NCI-H187 treated with DMSO at 0.1 percent for 48 hours (cell line): ENCODE data around the gene F10.
"Not testable (repeated sequence)": the region's sequence is repeated elsewhere in the genome, so short reads cannot be mapped to it uniquely, and the experiment has no call there.

Experiments
- DNase-seq: peaks from one replicate; lab custom pipeline; 2025; lab: John Stamatoyannopoulos, UW

Gene F10

DNA sequence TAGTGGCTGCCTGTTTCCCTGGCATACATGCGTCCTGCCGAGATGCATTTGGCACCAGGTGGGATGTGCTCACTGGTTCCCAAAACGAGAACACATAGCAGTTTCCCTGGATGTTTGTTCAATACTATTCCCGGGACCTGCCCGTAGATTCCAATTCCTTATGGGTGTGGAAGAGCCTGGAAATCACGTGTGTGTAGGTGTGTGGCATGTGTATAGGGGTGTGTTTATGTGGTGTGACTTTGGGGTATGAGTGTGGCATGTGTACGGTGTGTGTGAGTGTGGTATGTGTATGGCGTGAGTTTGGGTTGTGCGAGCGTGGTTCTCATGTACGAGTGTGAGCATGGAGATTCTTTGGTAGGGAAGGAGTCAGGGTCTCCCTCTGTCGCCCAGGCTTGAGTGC lies 19.9 kb upstream of the F10 start:
- no peak for DNase-seq

DNA sequence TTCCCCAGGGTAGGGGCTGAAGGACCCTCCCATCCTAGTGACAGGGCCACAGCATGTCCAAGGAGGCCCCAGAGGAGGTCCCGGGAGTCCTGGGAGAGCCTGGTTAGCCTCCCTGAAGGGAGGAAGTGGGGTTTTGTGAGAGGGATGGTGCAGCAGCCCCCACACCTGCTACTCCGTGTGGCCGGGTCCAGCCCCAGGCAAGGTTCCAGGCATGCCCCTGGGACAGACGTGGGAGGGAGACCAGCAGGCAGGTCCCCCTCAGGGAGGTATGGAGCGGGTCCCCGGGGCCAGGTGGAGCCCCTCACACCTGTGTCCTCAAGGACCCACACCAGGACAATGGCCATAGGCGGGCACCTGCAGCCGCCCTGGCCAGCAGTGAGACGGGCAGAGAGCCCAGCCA lies 19.0 kb upstream of the F10 start:
- DNase-seq: no peak

DNA sequence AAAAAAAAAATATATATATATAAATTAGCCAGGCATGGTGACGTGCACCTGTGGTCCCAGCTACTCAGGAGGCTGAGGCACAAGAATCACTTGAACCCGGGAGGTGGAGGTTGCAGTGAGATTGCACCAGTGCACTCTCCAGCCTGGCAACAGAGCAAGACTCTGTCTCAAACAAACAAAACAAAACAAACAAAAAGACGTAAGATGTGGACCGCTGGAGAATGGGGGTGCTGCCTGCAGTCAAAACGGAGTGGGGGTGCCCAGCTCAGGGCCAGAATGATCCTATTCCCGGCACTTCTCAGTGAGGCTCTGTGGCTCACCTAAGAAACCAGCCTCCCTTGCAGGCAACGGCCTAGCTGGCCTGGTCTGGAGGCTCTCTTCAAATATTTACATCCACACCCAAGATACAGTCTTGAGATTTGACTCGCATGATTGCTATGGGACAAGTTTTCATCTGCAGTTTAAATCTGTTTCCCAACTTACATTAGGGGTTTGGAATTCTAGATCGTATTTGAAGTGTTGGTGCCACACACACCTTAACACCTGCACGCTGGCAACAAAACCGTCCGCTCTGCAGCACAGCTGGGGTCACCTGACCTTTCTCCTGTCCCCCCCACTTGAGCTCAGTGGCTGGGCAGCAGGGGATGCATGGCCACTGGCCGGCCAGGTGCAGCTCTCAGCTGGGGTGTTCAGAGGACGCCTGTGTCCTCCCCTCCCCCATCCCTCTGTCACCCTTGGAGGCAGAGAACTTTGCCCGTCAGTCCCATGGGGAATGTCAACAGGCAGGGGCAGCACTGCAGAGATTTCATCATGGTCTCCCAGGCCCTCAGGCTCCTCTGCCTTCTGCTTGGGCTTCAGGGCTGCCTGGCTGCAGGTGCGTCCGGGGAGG lies 17.3 kb upstream of the F10 start, which contains the start of gene F7:
Gene F7, plus strand, starts transcription at position 760 of the 889 bp plus-strand sequence. Its CDS starts 51 bp downstream, at position 811.
- DNase-seq: no peak

DNA sequence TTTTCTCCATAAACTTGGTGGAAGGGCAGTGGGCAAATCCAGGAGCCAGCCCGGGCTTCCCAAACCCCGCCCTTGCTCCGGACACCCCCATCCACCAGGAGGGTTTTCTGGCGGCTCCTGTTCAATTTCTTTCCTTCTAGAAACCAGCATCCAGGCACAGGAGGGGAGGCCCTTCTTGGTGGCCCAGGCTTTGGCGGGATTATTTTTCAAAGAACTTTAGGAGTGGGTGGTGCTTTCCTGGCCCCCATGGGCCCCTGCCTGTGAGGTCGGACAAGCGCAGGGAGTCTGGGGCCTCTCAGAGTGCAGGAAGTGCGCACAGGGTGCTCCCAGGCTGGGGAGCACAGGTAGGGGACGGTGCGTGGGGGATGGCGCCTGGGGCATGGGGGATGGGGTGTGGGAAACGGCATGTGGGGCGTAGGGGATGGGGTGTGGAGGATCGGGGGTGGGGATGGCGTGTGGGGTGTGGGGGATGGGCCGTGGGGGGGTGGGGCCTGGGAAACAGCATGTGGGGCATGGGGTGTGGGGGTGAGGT lies 16.6 kb upstream of the F10 start:
- DNase-seq: no peak

DNA sequence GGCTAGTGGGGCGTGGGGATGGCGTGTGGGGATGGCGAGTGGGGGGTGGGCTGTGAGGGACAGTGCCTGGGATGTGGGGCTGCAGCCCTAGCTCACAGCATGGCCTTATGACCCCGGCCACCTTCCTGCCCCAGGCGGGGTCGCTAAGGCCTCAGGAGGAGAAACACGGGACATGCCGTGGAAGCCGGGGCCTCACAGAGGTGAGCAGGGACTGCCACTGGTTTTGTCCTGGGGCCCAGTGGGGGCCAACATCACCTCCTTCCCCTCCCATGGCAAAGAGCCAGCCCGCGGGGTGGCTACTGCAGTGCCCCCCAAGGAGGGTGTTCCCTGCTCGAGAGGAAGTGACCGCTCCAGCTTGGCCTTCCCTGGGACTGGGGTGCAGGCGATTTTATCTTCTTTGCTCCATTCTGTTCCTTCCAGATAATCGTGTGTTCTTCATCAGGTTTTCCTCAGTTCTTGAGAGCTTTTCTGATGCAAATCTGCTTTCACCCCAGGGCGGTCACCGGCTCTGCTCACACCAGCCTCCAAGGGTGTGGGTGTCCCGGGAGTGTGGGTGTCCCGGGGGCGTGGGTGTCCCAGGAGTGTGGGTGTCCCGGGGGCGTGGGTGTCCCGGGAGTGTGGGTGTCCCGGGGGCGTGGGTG lies 15.8 kb upstream of the F10 start:
- no peak for DNase-seq

DNA sequence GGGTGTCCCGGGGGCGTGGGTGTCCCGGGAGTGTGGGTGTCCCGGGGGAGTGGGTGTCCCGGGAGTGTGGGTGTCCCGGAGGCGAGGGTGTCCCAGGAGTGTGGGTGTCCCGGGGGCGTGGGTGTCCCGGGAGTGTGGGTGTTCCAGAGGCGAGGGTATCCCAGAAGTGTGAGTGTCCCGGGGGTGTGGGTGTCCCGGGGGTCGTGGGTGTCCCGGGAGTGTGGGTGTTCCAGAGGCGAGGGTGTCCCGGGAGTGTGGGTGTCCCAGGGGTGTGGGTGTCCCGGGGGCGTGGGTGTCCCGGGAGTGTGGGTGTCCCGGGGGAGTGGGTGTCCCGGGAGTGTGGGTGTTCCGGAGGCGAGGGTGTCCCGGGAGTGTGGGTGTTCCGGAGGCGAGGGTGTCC lies 14.1 kb upstream of the F10 start:
- not testable (repeated sequence) for DNase-seq

DNA sequence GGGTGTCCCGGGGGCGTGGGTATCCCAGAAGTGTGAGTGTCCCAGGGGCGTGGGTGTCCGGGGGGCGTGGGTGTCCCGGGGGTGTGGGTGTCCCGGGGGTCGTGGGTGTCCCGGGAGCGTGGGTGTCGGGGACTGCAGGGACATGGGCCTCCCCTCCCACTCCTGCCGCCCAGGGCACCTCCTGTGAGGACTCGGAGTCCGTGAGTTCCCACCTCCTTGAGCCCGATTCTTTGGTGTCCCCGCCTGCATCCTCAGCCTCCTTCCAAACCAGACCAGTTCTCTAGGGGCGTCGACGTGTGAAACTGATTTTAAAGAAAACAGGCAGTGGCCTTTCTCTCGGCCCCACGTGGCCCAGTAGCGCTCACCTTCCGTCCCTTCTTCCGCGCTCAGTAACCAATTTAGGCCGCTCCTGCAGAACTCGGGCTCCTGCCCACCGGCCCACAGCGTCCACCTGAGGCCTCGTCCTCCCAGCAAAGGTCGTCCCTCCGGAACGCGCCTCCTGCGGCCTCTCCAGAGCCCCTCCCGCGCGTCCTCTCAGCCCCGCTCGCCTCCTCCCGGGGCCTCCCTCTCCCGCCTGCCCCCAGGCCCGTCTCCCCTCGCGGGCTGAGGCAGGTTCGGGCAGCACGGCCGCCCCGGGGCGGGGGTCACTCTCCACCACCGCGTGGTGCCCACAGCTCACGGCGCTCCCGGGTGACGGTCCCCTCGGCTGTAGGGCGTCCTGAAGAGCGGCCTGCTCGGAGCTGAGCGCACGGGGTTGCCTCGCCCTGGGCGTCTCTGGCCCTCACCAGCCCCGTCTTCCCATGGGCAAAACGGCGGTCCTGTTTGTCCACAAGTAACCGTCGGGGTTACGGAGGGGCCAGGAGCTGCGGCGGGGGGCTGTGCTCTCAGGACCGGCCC lies 13.2 kb upstream of the F10 start:
- DNase-seq: no peak

DNA sequence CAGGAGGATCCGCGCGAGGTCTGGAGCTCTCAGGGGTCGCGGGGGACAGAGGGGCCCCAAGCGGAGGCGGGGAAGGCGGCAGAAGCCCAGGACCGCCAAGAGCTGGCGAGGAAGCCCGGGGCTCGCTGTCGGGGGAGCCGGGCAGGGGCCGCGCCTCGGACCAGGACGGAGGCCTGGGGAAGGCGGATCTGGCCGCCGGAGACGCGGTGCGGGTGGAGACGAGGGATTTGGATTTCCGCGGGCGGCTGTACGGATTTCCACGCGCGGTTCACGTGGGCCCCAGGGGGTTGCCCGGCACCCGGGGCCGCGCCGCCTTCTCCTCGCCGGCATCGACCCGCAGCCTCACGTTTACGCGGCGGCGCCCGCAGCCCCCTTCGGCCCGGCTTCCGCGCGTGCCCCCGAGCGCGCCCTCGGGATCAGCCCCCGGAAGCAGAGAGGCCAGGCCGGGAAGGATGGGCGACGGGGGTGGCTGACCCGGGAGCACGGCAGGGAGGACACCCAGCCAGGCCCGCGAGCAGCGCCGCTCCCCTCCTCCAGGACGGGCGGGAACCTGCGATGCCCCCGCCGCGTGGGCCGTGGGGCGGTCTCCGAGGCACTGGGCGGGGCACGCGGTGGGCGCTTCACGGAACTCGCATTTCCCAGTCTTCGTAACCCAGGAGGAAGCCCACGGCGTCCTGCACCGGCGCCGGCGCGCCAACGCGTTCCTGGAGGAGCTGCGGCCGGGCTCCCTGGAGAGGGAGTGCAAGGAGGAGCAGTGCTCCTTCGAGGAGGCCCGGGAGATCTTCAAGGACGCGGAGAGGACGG lies 12.3 kb upstream of the F10 start:
- no peak for DNase-seq

DNA sequence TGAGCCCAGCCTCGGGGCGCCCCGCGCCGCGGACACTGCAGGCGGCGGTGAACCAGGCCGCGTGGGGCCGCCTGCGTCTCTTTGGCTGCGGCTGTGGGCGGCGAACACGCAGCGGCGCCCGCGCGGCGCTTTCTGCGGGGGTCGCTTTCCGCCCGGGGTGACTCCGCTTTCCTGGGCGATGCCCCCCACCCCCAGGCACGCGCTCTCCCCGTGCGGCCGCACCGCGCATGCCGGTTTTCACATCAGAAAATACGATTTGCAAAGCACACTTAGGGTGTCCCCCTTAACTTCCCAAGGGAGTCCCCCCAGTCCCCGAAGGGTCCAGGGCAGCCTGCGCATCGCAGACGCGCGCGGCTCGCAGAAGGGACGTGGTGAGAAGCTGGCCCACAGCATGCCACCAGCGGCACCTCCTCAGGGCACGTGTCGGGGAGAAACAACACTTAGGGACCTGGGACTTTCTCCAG lies 11.7 kb upstream of the F10 start:
- no peak for DNase-seq

DNA sequence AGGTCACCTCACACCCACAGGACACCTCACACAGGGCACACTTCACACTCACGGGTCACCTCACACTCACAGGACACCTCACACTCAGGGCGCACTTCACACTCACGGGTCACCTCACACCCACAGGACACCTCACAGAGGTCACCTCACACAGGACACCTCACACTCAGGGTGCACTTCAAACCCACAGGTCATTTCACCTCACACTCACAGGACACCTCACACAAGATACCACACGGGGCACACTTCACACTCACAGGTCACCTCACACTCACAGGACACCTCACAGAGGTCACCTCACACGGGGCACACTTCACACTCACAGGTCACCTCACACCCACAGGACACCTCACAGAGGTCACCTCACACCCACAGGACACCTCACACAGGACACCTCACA lies 10.8 kb upstream of the F10 start:
- not testable (repeated sequence) for DNase-seq

DNA sequence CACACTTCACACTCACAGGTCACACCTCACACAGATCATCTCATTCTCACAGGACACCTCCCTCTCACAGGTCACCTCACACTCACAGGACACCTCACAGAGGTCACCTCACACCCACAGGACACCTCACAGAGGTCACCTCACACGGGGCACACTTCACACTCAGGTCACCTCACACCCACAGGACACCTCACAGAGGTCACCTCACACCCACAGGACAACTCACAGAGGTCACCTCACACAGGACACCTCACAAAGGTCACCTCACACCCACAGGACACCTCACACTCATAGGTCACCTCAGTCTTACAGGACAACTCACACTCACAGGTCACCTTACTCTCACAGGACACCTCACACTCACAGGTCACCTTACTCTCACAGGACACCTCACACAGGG lies 10.1 kb upstream of the F10 start:
- DNase-seq: not testable (repeated sequence)

DNA sequence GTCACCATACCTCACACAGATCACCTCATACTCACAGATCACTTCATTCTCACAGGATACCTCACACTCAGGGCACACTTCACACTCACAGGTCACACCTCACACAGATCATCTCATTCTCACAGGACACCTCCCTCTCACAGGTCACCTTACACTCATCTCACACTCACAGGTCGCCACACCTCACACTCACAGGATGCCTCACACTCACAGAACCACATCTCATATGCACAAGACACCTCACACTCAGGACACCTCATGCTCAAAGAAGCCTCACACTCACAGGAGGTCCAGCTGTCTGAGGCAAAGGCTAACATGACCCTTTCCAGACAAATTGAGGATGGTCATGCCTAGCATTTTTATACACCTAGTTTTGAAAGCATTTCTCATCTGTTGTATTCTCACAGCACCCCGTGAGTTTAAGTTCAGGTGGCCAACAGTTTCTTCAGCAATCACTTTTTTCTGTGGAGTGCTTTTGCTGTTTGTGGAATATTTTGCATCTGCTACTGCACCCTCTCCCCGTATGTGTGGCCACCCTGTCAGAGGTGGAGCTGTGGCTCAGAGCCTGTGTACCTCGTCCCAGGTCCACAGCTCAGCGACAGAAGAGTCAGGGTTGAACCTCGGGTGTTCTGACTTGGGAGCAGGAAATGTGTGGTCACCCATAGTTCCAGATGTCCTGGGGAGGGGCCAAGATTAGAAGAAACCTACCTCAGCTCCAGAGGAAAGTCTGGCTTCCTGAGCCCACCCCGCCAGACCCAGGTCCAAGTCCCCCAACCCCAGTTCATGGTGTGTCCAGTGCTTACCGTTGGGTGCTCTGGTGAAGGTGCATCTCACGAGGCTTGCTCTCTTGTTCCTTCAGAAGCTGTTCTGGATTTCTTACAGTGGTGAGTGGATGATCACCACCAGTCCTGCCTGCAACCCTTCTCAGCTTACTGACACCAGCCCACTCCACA lies 9.4 kb upstream of the F10 start:
- no peak for DNase-seq

DNA sequence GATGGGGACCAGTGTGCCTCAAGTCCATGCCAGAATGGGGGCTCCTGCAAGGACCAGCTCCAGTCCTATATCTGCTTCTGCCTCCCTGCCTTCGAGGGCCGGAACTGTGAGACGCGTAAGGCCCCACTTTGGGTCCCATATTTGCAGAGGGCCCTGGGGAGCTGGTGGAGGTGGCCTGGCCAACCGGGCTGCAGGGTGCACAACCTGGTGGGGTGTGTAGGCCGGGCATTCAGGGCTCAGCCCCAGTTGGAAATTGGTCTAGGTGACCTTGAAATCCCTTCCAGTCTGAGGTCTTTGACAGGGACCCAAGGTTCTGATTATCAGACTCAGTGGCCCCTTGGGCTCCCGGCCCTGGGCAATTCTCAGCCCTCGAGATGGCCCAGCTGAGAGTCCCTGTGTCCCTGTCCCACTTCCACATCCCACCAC lies 8.7 kb upstream of the F10 start:
- no peak for DNase-seq

DNA sequence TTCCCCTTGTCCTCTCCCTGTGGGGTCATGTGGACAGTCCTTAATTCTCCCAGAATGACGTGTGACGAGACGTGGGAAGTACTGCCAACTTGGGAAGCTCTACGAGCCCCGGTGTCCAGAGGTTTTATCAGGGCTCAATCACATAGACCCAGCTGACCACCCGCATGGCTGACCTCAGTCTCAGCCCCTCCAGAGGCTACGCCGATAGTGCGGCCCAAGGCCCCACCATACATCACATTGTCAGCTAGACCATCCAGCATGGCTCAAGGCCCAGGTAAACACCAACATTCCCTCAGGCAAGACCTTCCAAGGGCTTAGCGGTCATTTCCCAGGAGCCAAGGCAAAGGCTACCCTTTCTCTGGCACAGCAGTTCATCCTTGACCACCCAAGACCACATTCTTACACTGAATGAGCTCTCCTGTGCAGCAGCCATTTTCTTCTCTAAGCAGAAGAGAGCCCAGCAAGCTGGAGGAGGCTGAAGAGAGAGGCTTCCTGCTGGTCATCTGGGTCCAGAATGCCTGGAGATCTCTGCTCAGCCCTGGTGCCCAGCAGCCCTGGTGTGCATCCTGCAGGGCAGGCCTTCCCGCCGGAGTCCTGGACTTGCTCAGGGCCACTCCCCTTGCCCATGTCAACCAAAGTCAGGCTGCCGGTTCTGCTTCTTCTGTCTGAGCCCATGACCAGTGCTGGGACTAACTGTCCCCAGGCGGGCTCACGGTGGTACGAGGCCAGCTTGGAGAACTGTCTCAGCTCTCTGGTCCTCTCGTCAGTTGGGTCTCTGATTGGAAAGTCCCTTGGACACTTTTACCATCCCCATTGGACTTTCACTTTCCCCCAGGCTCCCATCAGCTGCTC lies 7.9 kb upstream of the F10 start:
- no peak for DNase-seq

DNA sequence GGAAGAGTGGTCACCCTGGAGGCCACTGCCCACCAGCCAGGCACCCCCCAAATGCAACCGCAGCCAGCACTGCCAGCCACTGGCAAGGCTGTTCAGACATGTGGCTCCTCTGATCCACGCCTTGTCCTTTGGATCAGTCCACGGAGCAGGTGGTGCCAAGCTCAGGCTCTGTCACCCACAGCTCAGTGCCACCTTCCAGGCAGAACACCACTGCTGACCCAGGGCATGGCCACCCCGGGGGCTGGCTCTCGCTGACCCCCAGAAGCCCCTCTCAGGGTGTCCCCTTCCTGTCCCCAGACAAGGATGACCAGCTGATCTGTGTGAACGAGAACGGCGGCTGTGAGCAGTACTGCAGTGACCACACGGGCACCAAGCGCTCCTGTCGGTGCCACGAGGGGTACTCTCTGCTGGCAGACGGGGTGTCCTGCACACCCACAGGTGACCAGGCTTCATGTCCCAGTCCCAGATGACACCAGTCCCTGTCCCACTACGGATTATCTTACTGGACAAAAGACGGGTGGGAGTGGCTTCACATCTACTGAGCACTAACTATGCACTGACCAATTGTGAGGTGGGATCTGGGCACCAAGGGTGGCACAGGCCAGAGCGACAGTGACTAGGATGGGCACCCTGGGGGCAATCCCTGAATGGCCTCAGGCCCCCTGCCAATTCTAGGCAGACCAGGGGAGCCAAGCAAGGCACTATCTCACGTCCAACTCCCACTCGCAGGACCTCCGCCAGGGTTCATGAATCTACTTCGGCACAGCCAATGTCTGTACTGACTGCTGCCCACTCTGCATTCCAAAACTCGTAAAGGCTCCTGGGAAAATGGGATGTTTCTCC lies 7.0 kb upstream of the F10 start:
- DNase-seq: no peak

DNA sequence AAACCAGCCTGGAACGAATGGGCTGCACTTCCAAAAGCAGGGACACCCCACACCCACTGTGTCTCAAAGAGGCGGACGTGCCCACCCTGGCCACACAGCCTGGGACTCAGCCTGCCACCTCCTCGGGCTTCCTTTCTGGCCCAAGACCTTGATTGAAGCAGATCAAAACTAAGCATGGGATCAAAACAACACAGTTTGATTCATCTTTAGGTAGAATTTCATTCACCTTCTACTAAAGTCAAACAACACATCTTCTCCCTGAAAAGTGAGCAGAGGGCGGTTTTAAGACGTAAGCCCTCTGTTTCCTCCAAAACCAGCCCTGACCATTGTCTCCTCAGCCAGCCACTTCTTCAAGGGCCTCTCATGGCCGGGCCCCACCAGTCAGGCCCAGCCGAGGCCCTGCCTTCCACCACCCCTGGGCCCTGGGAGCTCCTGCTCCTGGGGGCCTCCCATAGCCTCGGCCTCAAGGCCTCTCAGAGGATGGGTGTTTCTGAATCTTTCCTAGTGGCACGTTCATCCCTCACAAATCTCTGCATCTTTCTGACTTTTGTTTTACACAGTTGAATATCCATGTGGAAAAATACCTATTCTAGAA lies 6.3 kb upstream of the F10 start:
- no peak for DNase-seq

DNA sequence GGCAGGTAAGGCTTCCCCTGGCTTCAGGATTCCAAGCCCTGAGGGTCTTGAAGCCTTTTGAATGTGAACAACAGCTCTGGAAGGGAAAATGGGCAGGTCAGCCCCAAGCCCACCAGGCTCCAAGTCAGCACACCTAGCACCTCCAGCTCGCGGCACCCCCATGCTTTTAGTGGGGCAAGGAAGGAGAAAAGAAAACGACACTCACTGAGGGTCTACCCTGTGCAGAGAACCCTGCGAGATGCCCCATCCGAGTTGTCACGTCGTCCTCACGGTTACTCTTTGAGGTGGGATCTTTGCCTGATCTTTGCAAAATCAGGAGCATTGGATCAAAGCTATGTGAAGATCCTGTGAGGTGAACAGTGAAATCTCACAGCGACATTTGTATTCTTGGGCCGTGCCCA lies 5.7 kb upstream of the F10 start:
- no peak for DNase-seq
